Liver (tissue), 9 donors: ENCODE data around the gene SLC2A8. TPM values are rescaled to one million over a fixed set of nuclear protein-coding genes. Genes with fewer than 3 reads are reported as not detected.

Source experiments
- DNase-seq: peaks from one replicate; pipeline ENCODE4 v3.0.0-alpha.2; 2017; ENCODE audit warnings: low spot score
- H3K27ac ChIP-seq, 2 donors: one replicate each; pipeline ENCODE4 v1.7.0; 2013; ENCODE audit warnings: inconsistent platforms in 2 of 2, low read length in 2 of 2, control low read depth in 1 of 2, low read depth in 1 of 2, mild to moderate bottlenecking in 1 of 2
- H3K27me3 ChIP-seq, 4 donors: one replicate each; pipeline versions ENCODE4 v1.6.1 to v1.7.0; 2013; ENCODE audit warnings: low read length in 3 of 4, inconsistent platforms in 1 of 4, mild to moderate bottlenecking in 1 of 4, moderate library complexity in 1 of 4; ENCODE audit not compliant: control insufficient read depth in 4 of 4, insufficient read depth in 4 of 4
- H3K36me3 ChIP-seq, 4 donors: one replicate each; pipeline versions ENCODE4 v1.6.1 to v1.7.0; 2013; ENCODE audit warnings: low read length in 3 of 4, mild to moderate bottlenecking in 3 of 4, low read depth in 1 of 4, moderate library complexity in 1 of 4; ENCODE audit not compliant: control insufficient read depth in 4 of 4, insufficient read depth in 3 of 4
- H3K4me1 ChIP-seq, 4 donors: one replicate each; pipeline versions ENCODE4 v1.6.1 to v1.7.0; 2013; ENCODE audit warnings: low read length in 3 of 4, mild to moderate bottlenecking in 3 of 4, moderate library complexity in 1 of 4; ENCODE audit not compliant: control insufficient read depth in 4 of 4, insufficient read depth in 4 of 4
- H3K4me3 ChIP-seq, 3 donors: one replicate each; pipeline versions ENCODE4 v1.6.1 to v1.7.0; 2013; ENCODE audit warnings: low read length in 3 of 3, control low read depth in 1 of 3, low read depth in 1 of 3, mild to moderate bottlenecking in 1 of 3
- H3K9ac ChIP-seq, 2 donors: one replicate each; pipeline ENCODE4 v1.7.0; 2013; ENCODE audit warnings: low read length in 2 of 2, mild to moderate bottlenecking in 2 of 2, moderate library complexity in 2 of 2, control low read depth in 1 of 2, low read depth in 1 of 2
- H3K9me3 ChIP-seq, 4 donors: one replicate each; pipeline versions ENCODE4 v1.6.1 to v1.7.0; 2013; ENCODE audit warnings: low read length in 3 of 4; ENCODE audit not compliant: control insufficient read depth in 4 of 4
- EGR1 ChIP-seq, 2 donors: IDR thresholded peaks; 2 replicates each; pipeline ENCODE4 v1.6.1; 2016 to 2018; ENCODE audit warnings: antibody characterized with exemption in 2 of 2, low read depth in 2 of 2
- FOXA1 ChIP-seq: IDR thresholded peaks from 2 replicates; pipeline ENCODE4 v1.6.1; 2016; ENCODE audit warnings: antibody characterized with exemption
- FOXA2 ChIP-seq: IDR thresholded peaks from 2 replicates; pipeline ENCODE4 v1.6.1; 2016; ENCODE audit warnings: antibody characterized with exemption
- GABPA ChIP-seq, 2 donors: IDR thresholded peaks in 1 of 2; conservative IDR thresholded peaks in 1 of 2; 2 replicates each; pipeline ENCODE4 v1.6.1; 2016; ENCODE audit warnings: antibody characterized with exemption in 2 of 2, mild to moderate bottlenecking in 1 of 2, moderate library complexity in 1 of 2
- HNF4A ChIP-seq, 2 donors: conservative IDR thresholded peaks; 2 replicates each; pipeline ENCODE4 v1.6.1; 2016; ENCODE audit warnings: antibody characterized with exemption in 2 of 2, mild to moderate bottlenecking in 2 of 2
- HNF4G ChIP-seq: IDR thresholded peaks from 2 replicates; pipeline ENCODE4 v1.6.1; 2016; ENCODE audit warnings: antibody characterized with exemption
- JUND ChIP-seq, 2 donors: IDR thresholded peaks; 2 replicates each; pipeline ENCODE4 v1.6.1; 2016; ENCODE audit warnings: antibody characterized with exemption in 2 of 2
- NR2F2 ChIP-seq: IDR thresholded peaks from 2 replicates; pipeline ENCODE4 v1.6.1; 2016; ENCODE audit warnings: antibody characterized with exemption
- RAD21 ChIP-seq, 2 donors: IDR thresholded peaks; 2 replicates each; pipeline ENCODE4 v1.6.1; 2016; ENCODE audit warnings: antibody characterized with exemption in 2 of 2, mild to moderate bottlenecking in 2 of 2
- REST ChIP-seq: IDR thresholded peaks from 2 replicates; pipeline ENCODE4 v1.6.1; 2016; ENCODE audit warnings: antibody characterized with exemption, mild to moderate bottlenecking
- RXRA ChIP-seq, 2 donors: IDR thresholded peaks; 2 replicates each; pipeline ENCODE4 v1.6.1; 2017 to 2018; ENCODE audit warnings: antibody characterized with exemption in 2 of 2, mild to moderate bottlenecking in 1 of 2
- YY1 ChIP-seq: IDR thresholded peaks from 2 replicates; pipeline ENCODE4 v1.6.1; 2016; ENCODE audit warnings: antibody characterized with exemption, mild to moderate bottlenecking
- WGBS: extraction: QIAGEN DNeasy Blood & Tissue Kit; methylation state at CpG from one replicate; pipeline ENCODE4 v1.1.7; 2013; 5-methylcytosine and 5-hydroxymethylcytosine counted together
- polyA plus RNA-seq, 2 donors: library from polyadenylated mRNA; stranded (reverse) in 1 of 2; unstranded in 1 of 2; fragments of 200-250 nt in 1 of 2; fragments of >200 nt in 1 of 2; fragmentation: Nextera tagmentation in 1 of 2; extraction: Ambion mirVana in 1 of 2; gene quantifications; one replicate each; pipeline versions ENCODE4 v1.2.1 to v1.2.3, GENCODE V29; 2013 to 2015
- total RNA-seq, 2 donors: library from RNA; depleted of rRNA; stranded (reverse); fragments of >200 nt; gene quantifications; one replicate each; pipeline ENCODE4 v1.2.3, GENCODE V29; 2014
- TF ChIP-seq, protein P1 (sequence below): fragments of 150-350 bp; IDR thresholded peaks from 2 replicates; pipeline ENCODE4 v1.5.1; 2017; ENCODE audit warnings: improper control_type of control experiment, low read depth, low read length; ENCODE audit not compliant: missing input control
- TF ChIP-seq, protein P2 (sequence below): IDR thresholded peaks from 2 replicates; pipeline ENCODE4 v1.6.1; 2016; ENCODE audit warnings: antibody characterized with exemption
- TF ChIP-seq, protein P3 (sequence below): IDR thresholded peaks from 2 replicates; pipeline ENCODE4 v1.6.1; 2016; ENCODE audit warnings: antibody characterized with exemption
- TF ChIP-seq, protein P4 (sequence below): IDR thresholded peaks from 2 replicates; pipeline ENCODE4 v1.6.1; 2016; ENCODE audit warnings: antibody characterized with exemption
- donor health status: healthy.
- donor health status: healthy.
- donor health status: healthy.
- donor health status: healthy.
- donor health status: healthy.

SLC2A8 gene
- total and polyA plus RNA-seq, 4 donors = 10.9 to 24.5 (median 19.9) TPM

GRCh38 chr9:127399736-127400269 lies 2.8 kb downstream of the SLC2A8 start:
- no peak overlapping the region for H3K9ac ChIP-seq
- H3K4me3 ChIP-seq = no peak overlapping the region
- H3K36me3 ChIP-seq = peaks cover 2 to 19% (median 7%) of the 10 kb centered on the region in 4 donors
- 97% methylated on average over 14 of the region's 14 CpGs for WGBS
- H3K27ac ChIP-seq = no peak overlapping the region
- no peaks in the 10 kb centered on the region for H3K27me3 ChIP-seq
- no peaks in the 10 kb centered on the region for H3K9me3 ChIP-seq
- TF ChIP-seq HNF4A (conservative IDR thresholded peaks at IDR 0.05) = no peak
- TF ChIP-seq, protein P1, sequence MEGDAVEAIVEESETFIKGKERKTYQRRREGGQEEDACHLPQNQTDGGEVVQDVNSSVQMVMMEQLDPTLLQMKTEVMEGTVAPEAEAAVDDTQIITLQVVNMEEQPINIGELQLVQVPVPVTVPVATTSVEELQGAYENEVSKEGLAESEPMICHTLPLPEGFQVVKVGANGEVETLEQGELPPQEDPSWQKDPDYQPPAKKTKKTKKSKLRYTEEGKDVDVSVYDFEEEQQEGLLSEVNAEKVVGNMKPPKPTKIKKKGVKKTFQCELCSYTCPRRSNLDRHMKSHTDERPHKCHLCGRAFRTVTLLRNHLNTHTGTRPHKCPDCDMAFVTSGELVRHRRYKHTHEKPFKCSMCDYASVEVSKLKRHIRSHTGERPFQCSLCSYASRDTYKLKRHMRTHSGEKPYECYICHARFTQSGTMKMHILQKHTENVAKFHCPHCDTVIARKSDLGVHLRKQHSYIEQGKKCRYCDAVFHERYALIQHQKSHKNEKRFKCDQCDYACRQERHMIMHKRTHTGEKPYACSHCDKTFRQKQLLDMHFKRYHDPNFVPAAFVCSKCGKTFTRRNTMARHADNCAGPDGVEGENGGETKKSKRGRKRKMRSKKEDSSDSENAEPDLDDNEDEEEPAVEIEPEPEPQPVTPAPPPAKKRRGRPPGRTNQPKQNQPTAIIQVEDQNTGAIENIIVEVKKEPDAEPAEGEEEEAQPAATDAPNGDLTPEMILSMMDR = no peak
- TF ChIP-seq RXRA (IDR thresholded peaks at IDR 0.05) = no peak
- no peak for TF ChIP-seq RAD21 (IDR thresholded peaks at IDR 0.05)
- no peak for TF ChIP-seq FOXA1
- TF ChIP-seq, protein P2, sequence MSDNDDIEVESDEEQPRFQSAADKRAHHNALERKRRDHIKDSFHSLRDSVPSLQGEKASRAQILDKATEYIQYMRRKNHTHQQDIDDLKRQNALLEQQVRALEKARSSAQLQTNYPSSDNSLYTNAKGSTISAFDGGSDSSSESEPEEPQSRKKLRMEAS = no peak
- no peak for TF ChIP-seq JUND (IDR thresholded peaks at IDR 0.05)
- TF ChIP-seq, protein P3, sequence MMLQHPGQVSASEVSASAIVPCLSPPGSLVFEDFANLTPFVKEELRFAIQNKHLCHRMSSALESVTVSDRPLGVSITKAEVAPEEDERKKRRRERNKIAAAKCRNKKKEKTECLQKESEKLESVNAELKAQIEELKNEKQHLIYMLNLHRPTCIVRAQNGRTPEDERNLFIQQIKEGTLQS = no peak
- TF ChIP-seq, protein P4, sequence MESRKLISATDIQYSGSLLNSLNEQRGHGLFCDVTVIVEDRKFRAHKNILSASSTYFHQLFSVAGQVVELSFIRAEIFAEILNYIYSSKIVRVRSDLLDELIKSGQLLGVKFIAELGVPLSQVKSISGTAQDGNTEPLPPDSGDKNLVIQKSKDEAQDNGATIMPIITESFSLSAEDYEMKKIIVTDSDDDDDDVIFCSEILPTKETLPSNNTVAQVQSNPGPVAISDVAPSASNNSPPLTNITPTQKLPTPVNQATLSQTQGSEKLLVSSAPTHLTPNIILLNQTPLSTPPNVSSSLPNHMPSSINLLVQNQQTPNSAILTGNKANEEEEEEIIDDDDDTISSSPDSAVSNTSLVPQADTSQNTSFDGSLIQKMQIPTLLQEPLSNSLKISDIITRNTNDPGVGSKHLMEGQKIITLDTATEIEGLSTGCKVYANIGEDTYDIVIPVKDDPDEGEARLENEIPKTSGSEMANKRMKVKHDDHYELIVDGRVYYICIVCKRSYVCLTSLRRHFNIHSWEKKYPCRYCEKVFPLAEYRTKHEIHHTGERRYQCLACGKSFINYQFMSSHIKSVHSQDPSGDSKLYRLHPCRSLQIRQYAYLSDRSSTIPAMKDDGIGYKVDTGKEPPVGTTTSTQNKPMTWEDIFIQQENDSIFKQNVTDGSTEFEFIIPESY = no peak
- TF ChIP-seq NR2F2 = no peak
- TF ChIP-seq REST = no peak
- no peak for TF ChIP-seq GABPA (IDR thresholded peaks at IDR 0.05 in 1 of 2, conservative IDR thresholded peaks at IDR 0.05 in 1 of 2)
- TF ChIP-seq YY1 = no peak
- no peak for TF ChIP-seq HNF4G
- no peak for TF ChIP-seq EGR1 (IDR thresholded peaks at IDR 0.05; ENCODE audit: low read depth in 2 of 2)
- no peak for TF ChIP-seq FOXA2
- no peak for DNase-seq
- H3K4me1 ChIP-seq = peaks cover 2 to 21% (median 17%) of the 10 kb centered on the region in 4 donors
